Heart left ventricle (tissue), 16 donors: ENCODE results near the gene UGT1A9. TPM values are rescaled to one million over a fixed set of nuclear protein-coding genes. Genes with fewer than 3 reads are reported as not detected.

Source experiments
- ATAC-seq, 4 donors: fragments of 200-7000 bp; cut with Tn5 transposase; one replicate each; pipeline ENCODE4 v1.9.1; 2020 to 2022; ENCODE audit warnings: moderate library complexity in 4 of 4, mild to moderate bottlenecking in 3 of 4, moderate number of reproducible peaks in 1 of 4
- DNase-seq, 5 donors: peaks; one replicate each; pipeline ENCODE4 v3.0.0-alpha.2; 2020
- H3K27ac ChIP-seq, 12 donors: fragments of 200-600 bp; sonication (generic) in 4 of 12; one replicate each; pipeline versions ENCODE4 v1.5.0 to v1.8.0; 2016 to 2022; ENCODE audit warnings: mild to moderate bottlenecking in 2 of 12
- H3K27me3 ChIP-seq, 9 donors: fragments of 200-600 bp; sonication (generic) in 2 of 9; one replicate each; pipeline versions ENCODE4 v1.5.1 to v1.8.0; 2016 to 2022; ENCODE audit warnings: mild to moderate bottlenecking in 3 of 9
- H3K36me3 ChIP-seq, 9 donors: fragments of 200-600 bp; sonication (generic) in 2 of 9; one replicate each; pipeline versions ENCODE4 v1.5.0 to v1.8.0; 2018 to 2022; ENCODE audit warnings: mild to moderate bottlenecking in 2 of 9
- H3K4me1 ChIP-seq, 12 donors: fragments of 200-600 bp; sonication (generic) in 4 of 12; one replicate each; pipeline versions ENCODE4 v1.5.0 to v1.8.0; 2016 to 2022; ENCODE audit warnings: mild to moderate bottlenecking in 3 of 12
- H3K4me3 ChIP-seq, 12 donors: fragments of 200-600 bp; sonication (generic) in 4 of 12; one replicate each; pipeline versions ENCODE4 v1.5.0 to v1.8.0; 2017 to 2022; ENCODE audit warnings: mild to moderate bottlenecking in 9 of 12, moderate library complexity in 4 of 12
- H3K9me3 ChIP-seq, 12 donors: fragments of 200-600 bp; sonication (generic) in 4 of 12; one replicate each; pipeline versions ENCODE4 v1.5.0 to v1.8.0; 2016 to 2022; ENCODE audit warnings: mild to moderate bottlenecking in 1 of 12
- POLR2A ChIP-seq, 2 donors: fragments of 450-650 bp; IDR thresholded peaks; one replicate each; pipeline ENCODE4 v1.6.1; 2017; ENCODE audit warnings: antibody characterized with exemption in 2 of 2, mild to moderate bottlenecking in 2 of 2, moderate library complexity in 2 of 2
- WGBS, 4 donors: extraction: QIAGEN DNeasy Blood & Tissue Kit in 2 of 4; methylation state at CpG; one replicate each; pipeline versions ENCODE4 v1.1.5 to v1.1.7; 2013 to 2018; 5-methylcytosine and 5-hydroxymethylcytosine counted together
- intact Hi-C, 10 donors: fragments of 100-400 bp; cut with DNase I; formaldehyde crosslinking; loops; one replicate each; pipeline versions ENCODE4 v1.11.1 to v1.14.2; 2022
- polyA plus RNA-seq, 2 donors: library from polyadenylated mRNA; stranded (reverse); fragments of 200-250 nt; gene quantifications; one replicate each; pipeline ENCODE4 v1.2.3, GENCODE V29; 2013
- total RNA-seq, 9 donors: library from RNA; depleted of rRNA in 2 of 9; stranded (reverse); fragments of >200 nt in 2 of 9; fragmentation: NEBNext Ultra II Directional in 3 of 9; extraction: Animal tissue kit (Norgen Biotek cat#: 25700) in 3 of 9; gene quantifications; one replicate each; pipeline versions ENCODE4 v1.1.0 to v1.2.4, GENCODE V29; 2016 to 2023
- TF ChIP-seq, protein P1 (sequence below), 12 donors: fragments of 200-600 bp; sonication (generic) in 4 of 12; IDR thresholded peaks; one replicate each; pipeline versions ENCODE4 v1.5.0 to v1.8.0; 2018 to 2022; ENCODE audit warnings: antibody characterized with exemption in 12 of 12, mild to moderate bottlenecking in 5 of 12
- donor health status: ischemic (EF 13 %, LVEDD 7.1; RV severe dilation, severe dysfunction).
- donor health status: healthy with polysubstance abuse.
- donor health status: DM: no; HTN: yes; CAD: no.
- donor health status: DM: no; HTN: no; CAD: no.
- donor health status: ischemic (EF 25% LVEDD 6.9; RV normal size, moderate dysfunction).
- donor health status: ischemic (EF 25% LVEDD 5.7; RV mildly dilated, moderate dysfunction).
- donor health status: healthy.
- donor health status: DM: yes; HTN: yes; CAD: no.
- donor health status: ischemic (EF 35%, LVEDD 5.7; RV mildly dilated, moderate dysfunction).
- donor health status: nonischemic (EF 11% LVEDD 7.7; RV severe dilation, severe dysfunction).
- donor health status: DM: yes; HTN: yes; CAD: no.
- donor health status: PGD.
- donor health status: ischemic (EF 29% LVEDD 5.4; RV normal size, mild dysfunction).
- donor health status: nonischemic (EF 23%, LVEDD 6.1; RV moderate dilation, normal function).

Gene UGT1A9
- total and polyA plus RNA-seq, 11 donors, result not detected

GRCh38 chr2:233705911-233706506 is 34.3 kb downstream of the UGT1A9 start:
- WGBS, 4 donors, result 64 to 73% (median 67%) methylated on average over 4 of the region's 4 CpGs
- ATAC-seq (no peak), DNase-seq (no peak)
- Histone ChIP-seq H3K27me3 (peaks cover 0 to 12% (median 0%) of the 10 kb centered on the region in 9 donors), H3K27ac (no peak overlapping the region), H3K36me3 (no peaks in the 10 kb centered on the region), H3K4me3 (no peak overlapping the region), H3K9me3 (peaks cover 0 to 9% (median 0%) of the 10 kb centered on the region in 12 donors), H3K4me1 (no peaks in the 10 kb centered on the region)
- intact Hi-C loops, result no loop called here
- TF ChIP-seq, protein P1, sequence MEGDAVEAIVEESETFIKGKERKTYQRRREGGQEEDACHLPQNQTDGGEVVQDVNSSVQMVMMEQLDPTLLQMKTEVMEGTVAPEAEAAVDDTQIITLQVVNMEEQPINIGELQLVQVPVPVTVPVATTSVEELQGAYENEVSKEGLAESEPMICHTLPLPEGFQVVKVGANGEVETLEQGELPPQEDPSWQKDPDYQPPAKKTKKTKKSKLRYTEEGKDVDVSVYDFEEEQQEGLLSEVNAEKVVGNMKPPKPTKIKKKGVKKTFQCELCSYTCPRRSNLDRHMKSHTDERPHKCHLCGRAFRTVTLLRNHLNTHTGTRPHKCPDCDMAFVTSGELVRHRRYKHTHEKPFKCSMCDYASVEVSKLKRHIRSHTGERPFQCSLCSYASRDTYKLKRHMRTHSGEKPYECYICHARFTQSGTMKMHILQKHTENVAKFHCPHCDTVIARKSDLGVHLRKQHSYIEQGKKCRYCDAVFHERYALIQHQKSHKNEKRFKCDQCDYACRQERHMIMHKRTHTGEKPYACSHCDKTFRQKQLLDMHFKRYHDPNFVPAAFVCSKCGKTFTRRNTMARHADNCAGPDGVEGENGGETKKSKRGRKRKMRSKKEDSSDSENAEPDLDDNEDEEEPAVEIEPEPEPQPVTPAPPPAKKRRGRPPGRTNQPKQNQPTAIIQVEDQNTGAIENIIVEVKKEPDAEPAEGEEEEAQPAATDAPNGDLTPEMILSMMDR (IDR thresholded peaks at IDR 0.05), result no peak
- TF ChIP-seq POLR2A (IDR thresholded peaks at IDR 0.05), result no peak

- no peak for DNase-seq
- Histone ChIP-seq H3K9me3 (peaks cover 0 to 9% (median 0%) of the 10 kb centered on the region in 12 donors), H3K36me3 (no peaks in the 10 kb centered on the region), H3K27me3 (peaks cover 0 to 15% (median 2%) of the 10 kb centered on the region in 9 donors), H3K4me3 (no peak overlapping the region), H3K27ac (no peak overlapping the region), H3K4me1 (no peaks in the 10 kb centered on the region)
- 0 to 80% (median 36%) methylated on average over 1 of the region's 1 CpG for WGBS, 4 donors
- TF ChIP-seq POLR2A (IDR thresholded peaks at IDR 0.05), result no peak
- TF ChIP-seq, protein P1 (IDR thresholded peaks at IDR 0.05), result no peak
- intact Hi-C loops, result no loop called here
- ATAC-seq, result no peak
Measured at GRCh38 chr2:233706720-233707119, 35.0 kb downstream of the UGT1A9 start.

GRCh38 chr2:233707940-233708644 is 36.4 kb downstream of the UGT1A9 start:
- Histone ChIP-seq H3K4me1 (no peaks in the 10 kb centered on the region), H3K27me3 (peaks cover 0 to 15% (median 2%) of the 10 kb centered on the region in 9 donors), H3K36me3 (no peaks in the 10 kb centered on the region), H3K9me3 (peaks cover 0 to 6% (median 0%) of the 10 kb centered on the region in 12 donors), H3K4me3 (no peak overlapping the region), H3K27ac (no peak overlapping the region)
- intact Hi-C loops, result no loop called here
- no peak for ATAC-seq
- TF ChIP-seq POLR2A (IDR thresholded peaks at IDR 0.05), result no peak
- TF ChIP-seq, protein P1 (IDR thresholded peaks at IDR 0.05), result no peak
- 68 to 75% (median 72%) methylated on average over 10 of the region's 10 CpGs for WGBS, 4 donors
- no peak for DNase-seq

DNA sequence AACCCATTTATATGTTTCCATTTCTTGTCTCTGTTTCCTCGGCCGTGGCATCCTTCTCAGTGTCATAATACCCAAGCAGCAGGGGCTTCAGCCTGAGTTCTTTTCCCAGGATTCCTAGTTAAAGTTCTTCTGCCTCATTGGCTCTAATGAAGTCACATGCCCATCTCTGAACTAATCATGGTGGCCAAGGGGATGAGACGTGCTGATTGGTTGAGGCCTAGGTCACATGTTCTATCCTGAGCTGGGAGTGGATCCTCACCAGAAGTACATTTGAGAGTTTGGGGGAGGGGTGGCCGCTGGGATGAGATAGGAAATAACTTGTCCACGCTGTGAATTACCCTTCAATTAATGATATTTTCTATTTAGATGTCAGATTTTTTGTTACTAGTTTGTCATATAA is 37.2 kb downstream of the UGT1A9 start:
- intact Hi-C loops, result no loop called here
- WGBS, 4 donors, result 75 to 86% (median 84%) methylated on average over 5 of the region's 5 CpGs
- peaks cover 0 to 15% (median 2%) of the 10 kb centered on the region in 9 donors for H3K27me3 ChIP-seq
- DNase-seq (no peak), ATAC-seq (no peak)
- H3K4me3 ChIP-seq, result no peak overlapping the region
- TF ChIP-seq POLR2A (IDR thresholded peaks at IDR 0.05), result no peak
- no peaks in the 10 kb centered on the region for H3K36me3 ChIP-seq
- H3K27ac ChIP-seq, result no peak overlapping the region
- peaks cover 0 to 6% (median 0%) of the 10 kb centered on the region in 12 donors for H3K9me3 ChIP-seq
- no peaks in the 10 kb centered on the region for H3K4me1 ChIP-seq
